Duodenal mucosa (tissue), 2 donors: Measurements from ENCODE around the gene ZPR1.

Source experiments
- H3K27ac ChIP-seq: one replicate; pipeline ENCODE4 v1.7.0; 2013; ENCODE audit warnings: low read depth, low read length
- H3K27me3 ChIP-seq, 2 donors: one replicate each; pipeline ENCODE4 v1.7.0; 2013; ENCODE audit warnings: low read length in 2 of 2, control low read depth in 1 of 2; ENCODE audit not compliant: insufficient read depth in 2 of 2, control insufficient read depth in 1 of 2
- H3K36me3 ChIP-seq, 2 donors: one replicate each; pipeline ENCODE4 v1.7.0; 2013; ENCODE audit warnings: low read length in 2 of 2, control low read depth in 1 of 2; ENCODE audit not compliant: insufficient read depth in 2 of 2, control insufficient read depth in 1 of 2
- H3K4me1 ChIP-seq, 2 donors: one replicate each; pipeline ENCODE4 v1.7.0; 2013; ENCODE audit warnings: low read length in 2 of 2, control low read depth in 1 of 2; ENCODE audit not compliant: insufficient read depth in 2 of 2, control insufficient read depth in 1 of 2
- H3K4me3 ChIP-seq, 2 donors: one replicate each; pipeline ENCODE4 v1.7.0; 2013; ENCODE audit warnings: low read length in 2 of 2, low read depth in 1 of 2
- H3K9ac ChIP-seq, 2 donors: one replicate each; pipeline ENCODE4 v1.7.0; 2013; ENCODE audit warnings: low read length in 2 of 2, low read depth in 1 of 2
- H3K9me3 ChIP-seq, 2 donors: one replicate each; pipeline ENCODE4 v1.7.0; 2013; ENCODE audit warnings: low read length in 2 of 2, control low read depth in 1 of 2; ENCODE audit not compliant: control insufficient read depth in 1 of 2

Gene ZPR1

GRCh38 chr11:116792144-116792868 is 4.5 kb upstream of the ZPR1 start:
- H3K27me3 ChIP-seq, result no peaks in the 10 kb centered on the region
- no peak overlapping the region for H3K27ac ChIP-seq
- no peak overlapping the region for H3K9ac ChIP-seq
- no peak overlapping the region for H3K4me3 ChIP-seq
- peaks cover 18 to 19% of the 10 kb centered on the region in 2 donors for H3K4me1 ChIP-seq
- no peaks in the 10 kb centered on the region for H3K9me3 ChIP-seq
- H3K36me3 ChIP-seq, result no peaks in the 10 kb centered on the region

GRCh38 chr11:116791813-116792143 is 4.0 kb upstream of the ZPR1 start, which contains the start of gene APOA5:
Gene APOA5 (minus strand): TSS chr11:116791879. CDS start chr11:116791860, 19 bp downstream.
- Histone ChIP-seq H3K27me3 (no peaks in the 10 kb centered on the region), H3K9me3 (no peaks in the 10 kb centered on the region), H3K4me1 (peaks cover 23 to 24% of the 10 kb centered on the region in 2 donors), H3K36me3 (no peaks in the 10 kb centered on the region), H3K9ac (peak within 1 kb of the TSS; percentile 2 to 55), H3K27ac (no peak within 1 kb of the TSS), H3K4me3 (peak within 1 kb of the TSS in 1 of 2 donors; percentile 57)

- H3K9ac ChIP-seq, result peak overlapping the region; percentile 2 to 55
- no peaks in the 10 kb centered on the region for H3K27me3 ChIP-seq
- peaks cover 3 to 4% of the 10 kb centered on the region in 2 donors for H3K36me3 ChIP-seq
- no peak overlapping the region for H3K27ac ChIP-seq
- H3K9me3 ChIP-seq, result no peaks in the 10 kb centered on the region
- H3K4me3 ChIP-seq, result peak overlapping the region in 1 of 2 donors; percentile 57
- H3K4me1 ChIP-seq, result peaks cover 27 to 29% of the 10 kb centered on the region in 2 donors
Observed at GRCh38 chr11:116791002-116791812, 3.4 kb upstream of the ZPR1 start.

- Histone ChIP-seq H3K36me3 (peaks cover 9 to 12% of the 10 kb centered on the region in 2 donors), H3K4me1 (peaks cover 27 to 30% of the 10 kb centered on the region in 2 donors), H3K27me3 (no peaks in the 10 kb centered on the region), H3K4me3 (no peak overlapping the region), H3K9ac (no peak overlapping the region), H3K9me3 (no peaks in the 10 kb centered on the region), H3K27ac (no peak overlapping the region)
Observed at GRCh38 chr11:116790167-116791001, 2.6 kb upstream of the ZPR1 start.

- Histone ChIP-seq H3K27me3 (no peaks in the 10 kb centered on the region), H3K27ac (no peak overlapping the region), H3K9ac (peak overlapping the region; percentile 92 to 93), H3K9me3 (no peaks in the 10 kb centered on the region), H3K4me3 (no peak overlapping the region), H3K36me3 (peaks cover 23 to 26% of the 10 kb centered on the region in 2 donors), H3K4me1 (peaks cover 27 to 30% of the 10 kb centered on the region in 2 donors)
Observed at GRCh38 chr11:116788975-116789374, 1.2 kb upstream of the ZPR1 start.

- Histone ChIP-seq H3K9me3 (no peaks in the 10 kb centered on the region), H3K27ac (peak overlapping the region; percentile 79), H3K36me3 (peaks cover 27 to 30% of the 10 kb centered on the region in 2 donors), H3K4me3 (peak overlapping the region; percentile 81 to 88), H3K4me1 (peaks cover 27 to 30% of the 10 kb centered on the region in 2 donors), H3K27me3 (no peaks in the 10 kb centered on the region), H3K9ac (peak overlapping the region; percentile 92 to 93)
Observed at GRCh38 chr11:116788534-116788933, 711 bp upstream of the ZPR1 start.

- Histone ChIP-seq H3K36me3 (peaks cover 37 to 41% of the 10 kb centered on the region in 2 donors), H3K4me3 (peak overlapping the region; percentile 81 to 88), H3K4me1 (peaks cover 27 to 30% of the 10 kb centered on the region in 2 donors), H3K9ac (peak overlapping the region; percentile 67 to 93), H3K9me3 (no peaks in the 10 kb centered on the region), H3K27ac (no peak overlapping the region), H3K27me3 (no peaks in the 10 kb centered on the region)
Observed at GRCh38 chr11:116787436-116787785, 412 bp downstream of the ZPR1 start.

- H3K9me3 ChIP-seq, result no peaks in the 10 kb centered on the region
- no peak overlapping the region for H3K27ac ChIP-seq
- peaks cover 27 to 30% of the 10 kb centered on the region in 2 donors for H3K4me1 ChIP-seq
- H3K27me3 ChIP-seq, result no peaks in the 10 kb centered on the region
- peaks cover 42 to 46% of the 10 kb centered on the region in 2 donors for H3K36me3 ChIP-seq
- H3K4me3 ChIP-seq, result peak overlapping the region; percentile 81 to 88
- H3K9ac ChIP-seq, result peak overlapping the region; percentile 67 to 93
Observed at GRCh38 chr11:116786966-116787365, 857 bp downstream of the ZPR1 start.

- Histone ChIP-seq H3K27me3 (no peaks in the 10 kb centered on the region), H3K4me1 (peaks cover 22 to 24% of the 10 kb centered on the region in 2 donors), H3K9me3 (no peaks in the 10 kb centered on the region), H3K4me3 (no peak overlapping the region), H3K27ac (no peak overlapping the region), H3K36me3 (peaks cover 42 to 51% of the 10 kb centered on the region in 2 donors), H3K9ac (no peak overlapping the region)
Observed at GRCh38 chr11:116786326-116786725, 1.5 kb downstream of the ZPR1 start.
